ENCODE data around the gene DR1.

DR1 gene

GRCh38 chr1:93317943-93318342 lies 27.8 kb upstream of the DR1 start:
- Histone ChIP-seq H3K36me3 (ENCODE audit: insufficient read depth, low read length) (no peaks in the 10 kb centered on the region), H3K9ac (ENCODE audit: insufficient read length) (no peak overlapping the region), H3K9me3 (ENCODE audit: low read depth, low read length) (no peaks in the 10 kb centered on the region), H3K27ac (no peak overlapping the region), H3K4me3 (no peak overlapping the region)
- TF ChIP-seq EZH2 (IDR thresholded peaks at IDR 0.05) (no peak), POLR2AphosphoS5 (IDR thresholded peaks at IDR 0.05; ENCODE audit: borderline replicate concordance, low read depth, low read length) (no peak), FOXP2 (optimal IDR thresholded peaks at IDR 0.05; ENCODE audit: control extremely low read depth, extremely low read length, insufficient read depth) (no peak)
- DNase-seq (ENCODE audit: low read depth, low spot score) = no peak

DNA sequence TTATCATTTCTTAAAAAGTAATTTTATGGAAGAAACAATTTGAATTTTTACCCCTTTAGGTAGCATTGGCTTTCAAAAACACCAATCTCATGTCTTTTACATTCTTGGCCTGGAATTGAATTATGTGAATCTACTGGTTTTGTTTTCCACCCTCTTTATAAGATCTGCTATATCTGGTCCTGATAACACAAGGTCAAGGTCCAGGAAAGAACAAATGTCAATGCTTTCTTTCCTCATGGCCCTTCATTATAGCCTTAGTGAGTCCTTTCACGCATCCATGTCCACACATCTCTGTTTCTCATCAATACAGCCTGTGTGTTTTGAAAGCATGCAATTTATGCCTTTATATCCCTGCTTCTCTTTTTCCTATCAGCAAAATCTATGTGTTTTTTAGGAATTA lies 24.0 kb upstream of the DR1 start:
- Histone ChIP-seq H3K9ac (ENCODE audit: insufficient read length) (no peak overlapping the region), H3K36me3 (ENCODE audit: insufficient read depth, low read length) (no peaks in the 10 kb centered on the region), H3K9me3 (ENCODE audit: low read depth, low read length) (no peaks in the 10 kb centered on the region), H3K4me3 (no peak overlapping the region), H3K27ac (no peak overlapping the region)
- DNase-seq (ENCODE audit: low read depth, low spot score) = no peak
- no peak for TF ChIP-seq EZH2 (IDR thresholded peaks at IDR 0.05)

DNA sequence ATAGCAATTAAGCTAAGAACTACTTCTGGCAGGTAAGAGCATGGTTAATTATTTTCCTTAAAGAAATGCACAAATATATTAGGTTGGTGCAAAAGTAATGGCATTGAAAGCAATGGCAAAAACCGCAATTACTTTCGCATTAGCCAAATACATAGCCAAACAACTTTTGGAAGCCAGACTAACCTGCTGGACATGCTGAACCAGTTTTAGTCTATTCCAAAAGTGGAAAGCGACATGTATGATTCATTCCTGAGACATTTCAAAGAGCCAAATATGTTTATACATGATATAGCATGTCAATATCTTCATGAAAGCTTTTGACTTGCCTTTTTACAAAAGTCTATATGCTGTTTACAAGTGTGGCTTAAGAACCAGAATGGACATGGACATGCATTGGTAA lies 23.4 kb upstream of the DR1 start:
- Histone ChIP-seq H3K27ac (no peak overlapping the region), H3K4me3 (no peak overlapping the region)
- no peak for TF ChIP-seq FOXP2 (optimal IDR thresholded peaks at IDR 0.05; ENCODE audit: control extremely low read depth, extremely low read length, insufficient read depth)

DNA sequence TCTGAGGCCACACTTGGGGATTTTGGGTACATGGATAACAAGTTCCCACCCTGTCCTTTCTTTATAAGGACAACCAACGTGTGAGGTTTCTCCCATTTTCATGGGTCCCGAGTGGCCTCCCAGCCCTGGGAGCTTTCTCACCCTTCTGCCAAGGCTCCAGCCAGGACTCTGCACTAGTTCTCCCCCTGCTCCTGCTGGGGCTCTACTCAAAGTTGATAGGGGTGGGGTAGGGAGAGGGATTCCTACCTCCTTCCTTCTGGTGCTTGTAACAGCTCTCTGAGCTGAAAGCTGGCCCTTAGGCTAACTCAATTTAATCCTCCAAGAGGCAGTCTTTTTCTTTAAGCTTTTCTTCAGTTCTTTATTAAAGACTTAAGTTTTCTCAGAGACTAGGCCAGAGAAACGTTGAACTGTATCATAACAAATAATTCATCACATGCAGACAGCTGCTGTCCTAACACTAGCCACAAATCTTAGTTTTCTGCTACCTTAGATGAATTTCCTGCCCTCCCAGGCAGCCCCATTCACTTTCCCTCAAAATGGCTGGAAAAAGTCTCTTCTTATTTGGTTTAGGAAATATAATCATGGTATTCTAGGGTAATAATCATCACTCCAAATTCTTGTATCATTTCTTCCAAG lies 22.4 kb upstream of the DR1 start:
- Histone ChIP-seq H3K9ac (ENCODE audit: insufficient read length) (no peak overlapping the region), H3K4me3 (no peak overlapping the region), H3K27ac (no peak overlapping the region), H3K36me3 (ENCODE audit: insufficient read depth, low read length) (no peaks in the 10 kb centered on the region), H3K9me3 (ENCODE audit: low read depth, low read length) (no peaks in the 10 kb centered on the region)
- DNase-seq (ENCODE audit: low read depth, low spot score) = no peak
- TF ChIP-seq POLR2AphosphoS5 (IDR thresholded peaks at IDR 0.05; ENCODE audit: borderline replicate concordance, low read depth, low read length) = no peak
- TF ChIP-seq EZH2 (IDR thresholded peaks at IDR 0.05) = no peak
- TF ChIP-seq FOXP2 (optimal IDR thresholded peaks at IDR 0.05; ENCODE audit: control extremely low read depth, extremely low read length, insufficient read depth) = no peak

More for the DNA sequence above, 23.4 kb upstream of the DR1 start:
- DNase-seq (ENCODE audit: low read depth, low spot score) = no peak
- Histone ChIP-seq H3K9me3 (ENCODE audit: low read depth, low read length) (no peaks in the 10 kb centered on the region), H3K9ac (ENCODE audit: insufficient read length) (no peak overlapping the region), H3K36me3 (ENCODE audit: insufficient read depth, low read length) (no peaks in the 10 kb centered on the region)

DNA sequence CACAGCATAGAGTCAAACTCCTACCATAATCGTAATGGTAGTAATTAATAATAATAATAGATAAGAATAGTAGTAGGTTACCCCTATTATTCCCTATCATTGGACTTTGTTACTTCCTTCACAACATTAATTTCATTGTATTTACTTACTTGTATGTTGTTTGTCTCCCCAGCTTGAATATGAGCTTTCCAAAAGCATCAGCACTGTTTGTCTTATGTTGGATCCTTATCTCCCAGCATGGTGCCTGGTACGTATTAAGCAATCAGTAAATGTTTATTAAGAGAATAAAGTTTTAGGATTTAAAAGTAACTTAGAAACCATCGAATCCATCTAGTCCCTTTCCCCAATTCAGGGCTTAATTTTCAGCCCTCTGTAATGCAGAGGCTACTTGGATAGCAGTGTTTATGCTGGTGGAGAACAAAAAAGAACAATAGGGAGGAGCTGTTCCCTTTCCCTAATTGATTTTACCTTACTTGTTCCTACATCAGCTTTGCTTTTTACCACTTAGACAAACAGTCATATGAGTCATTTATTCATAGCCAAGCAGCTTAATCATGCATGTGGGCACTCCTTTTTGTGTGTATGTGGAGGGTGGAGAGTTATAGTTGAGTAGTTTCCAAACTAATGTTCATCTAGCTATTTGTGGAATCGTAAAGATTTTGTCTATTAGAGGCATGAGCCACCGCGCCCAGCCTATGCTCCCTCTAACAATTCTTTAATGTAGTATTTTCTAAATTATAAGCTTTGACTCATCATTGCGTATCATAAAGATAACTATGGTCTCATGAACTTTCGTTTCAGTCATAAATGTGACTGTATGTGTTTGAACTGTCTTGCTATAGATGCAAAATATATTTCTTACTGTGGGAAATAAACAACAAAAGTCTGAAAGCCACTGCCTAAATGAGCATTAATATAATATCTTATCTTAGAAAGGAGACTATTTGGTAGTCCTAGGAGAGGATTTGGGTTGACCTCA lies 20.9 kb upstream of the DR1 start:
- Histone ChIP-seq H3K4me3 (no peak overlapping the region), H3K9me3 (ENCODE audit: low read depth, low read length) (no peaks in the 10 kb centered on the region), H3K36me3 (ENCODE audit: insufficient read depth, low read length) (no peaks in the 10 kb centered on the region), H3K27ac (no peak overlapping the region), H3K9ac (ENCODE audit: insufficient read length) (no peak overlapping the region)
- no peak for TF ChIP-seq POLR2AphosphoS5 (IDR thresholded peaks at IDR 0.05; ENCODE audit: borderline replicate concordance, low read depth, low read length)
- no peak for TF ChIP-seq FOXP2 (optimal IDR thresholded peaks at IDR 0.05; ENCODE audit: control extremely low read depth, extremely low read length, insufficient read depth)
- TF ChIP-seq EZH2 (IDR thresholded peaks at IDR 0.05) = no peak
- DNase-seq (ENCODE audit: low read depth, low spot score) = no peak

GRCh38 chr1:93328809-93329760 lies 16.6 kb upstream of the DR1 start:
- TF ChIP-seq POLR2AphosphoS5 (IDR thresholded peaks at IDR 0.05; ENCODE audit: borderline replicate concordance, low read depth, low read length) = no peak
- TF ChIP-seq EZH2 (IDR thresholded peaks at IDR 0.05) = no peak
- no peak for TF ChIP-seq FOXP2 (optimal IDR thresholded peaks at IDR 0.05; ENCODE audit: control extremely low read depth, extremely low read length, insufficient read depth)
- H3K9me3 ChIP-seq (ENCODE audit: low read depth, low read length) = no peaks in the 10 kb centered on the region
- H3K4me3 ChIP-seq = no peak overlapping the region
- H3K9ac ChIP-seq (ENCODE audit: insufficient read length) = no peak overlapping the region
- no peak for DNase-seq (ENCODE audit: low read depth, low spot score)
- no peak overlapping the region for H3K27ac ChIP-seq
- H3K36me3 ChIP-seq (ENCODE audit: insufficient read depth, low read length) = no peaks in the 10 kb centered on the region

DNA sequence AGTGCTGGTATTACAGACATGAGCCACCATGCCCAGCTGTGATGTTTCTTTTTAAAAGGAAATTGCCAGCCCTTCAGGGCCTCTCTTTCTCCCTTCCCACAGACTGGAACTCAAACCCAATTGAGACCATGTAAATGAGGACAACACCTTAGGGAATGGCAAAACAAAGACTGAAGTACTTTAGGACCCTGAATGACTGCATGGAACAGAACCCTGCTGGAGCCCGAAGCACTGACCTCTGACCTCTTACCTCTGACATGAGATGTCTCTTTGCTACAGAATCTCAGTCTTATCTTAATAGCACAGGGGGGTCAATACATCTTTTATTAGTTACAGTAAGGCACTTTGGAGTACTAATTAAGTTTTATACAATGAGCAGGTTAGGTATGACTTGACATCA lies 15.5 kb upstream of the DR1 start:
- H3K9me3 ChIP-seq (ENCODE audit: low read depth, low read length) = no peaks in the 10 kb centered on the region
- H3K9ac ChIP-seq (ENCODE audit: insufficient read length) = no peak overlapping the region
- no peaks in the 10 kb centered on the region for H3K36me3 ChIP-seq (ENCODE audit: insufficient read depth, low read length)
- H3K4me3 ChIP-seq = no peak overlapping the region
- H3K27ac ChIP-seq = no peak overlapping the region
- TF ChIP-seq FOXP2 (optimal IDR thresholded peaks at IDR 0.05; ENCODE audit: control extremely low read depth, extremely low read length, insufficient read depth) (no peak), EZH2 (IDR thresholded peaks at IDR 0.05) (no peak), POLR2AphosphoS5 (IDR thresholded peaks at IDR 0.05; ENCODE audit: borderline replicate concordance, low read depth, low read length) (no peak)
- no peak for DNase-seq (ENCODE audit: low read depth, low spot score)

- no peaks in the 10 kb centered on the region for H3K9me3 ChIP-seq (ENCODE audit: low read depth, low read length)
- no peak overlapping the region for H3K4me3 ChIP-seq
- no peak overlapping the region for H3K9ac ChIP-seq (ENCODE audit: insufficient read length)
- H3K27ac ChIP-seq = no peak overlapping the region
- DNase-seq (ENCODE audit: low read depth, low spot score) = no peak
- no peaks in the 10 kb centered on the region for H3K36me3 ChIP-seq (ENCODE audit: insufficient read depth, low read length)
- TF ChIP-seq EZH2 (IDR thresholded peaks at IDR 0.05) (no peak), FOXP2 (optimal IDR thresholded peaks at IDR 0.05; ENCODE audit: control extremely low read depth, extremely low read length, insufficient read depth) (no peak), POLR2AphosphoS5 (IDR thresholded peaks at IDR 0.05; ENCODE audit: borderline replicate concordance, low read depth, low read length) (no peak)
Observed at GRCh38 chr1:93330617-93331016, 15.1 kb upstream of the DR1 start.
